Umbilical cord (tissue), 2 donors: ENCODE data around the gene SCAMP2. TPM values are rescaled to one million over a fixed set of nuclear protein-coding genes. Genes with fewer than 3 reads are reported as not detected.

ENCODE experiments used
- DNase-seq: peaks from one replicate; pipeline ENCODE4 v3.0.0-alpha.2; 2015; ENCODE audit warnings: low spot score
- total RNA-seq: library from RNA; depleted of rRNA; stranded (reverse); fragments of >200 nt; gene quantifications from one replicate; pipeline ENCODE4 v1.2.3, GENCODE V29; 2014; ENCODE audit warnings: low replicate concordance; ENCODE audit not compliant: insufficient read depth

Gene SCAMP2
- total RNA-seq, 1 donor from 2014 or later, result 19.0 TPM

GRCh38 chr15:74863239-74864056, 9.7 kb downstream of the SCAMP2 start:
- no peak for DNase-seq

- no peak for DNase-seq
Measured at GRCh38 chr15:74858369-74858740, 14.8 kb downstream of the SCAMP2 start.

GRCh38 chr15:74857671-74858368, 15.3 kb downstream of the SCAMP2 start:
- DNase-seq, result no peak

GRCh38 chr15:74857082-74857655, 16.0 kb downstream of the SCAMP2 start:
- DNase-seq, result no peak

GRCh38 chr15:74856537-74856936, 16.6 kb downstream of the SCAMP2 start:
- no peak for DNase-seq

GRCh38 chr15:74855857-74856256, 17.3 kb downstream of the SCAMP2 start:
- DNase-seq, result no peak

GRCh38 chr15:74854453-74855022, 18.6 kb downstream of the SCAMP2 start:
- no peak for DNase-seq

GRCh38 chr15:74851960-74852359, 21.2 kb downstream of the SCAMP2 start:
- no peak for DNase-seq

- no peak for DNase-seq
Measured at GRCh38 chr15:74850393-74850792, 22.8 kb downstream of the SCAMP2 start.

GRCh38 chr15:74847432-74847831, 25.7 kb downstream of the SCAMP2 start:
- no peak for DNase-seq

GRCh38 chr15:74845581-74845980, 27.6 kb downstream of the SCAMP2 start:
- no peak for DNase-seq

- no peak for DNase-seq
Measured at GRCh38 chr15:74845208-74845568, 28.0 kb downstream of the SCAMP2 start.

GRCh38 chr15:74844319-74845207, 28.6 kb downstream of the SCAMP2 start:
- no peak for DNase-seq

- peak; percentile 29 for DNase-seq
Measured at GRCh38 chr15:74843891-74844299, 29.3 kb downstream of the SCAMP2 start.

- DNase-seq, result no peak
Measured at GRCh38 chr15:74843445-74843828, 29.7 kb downstream of the SCAMP2 start.

- peak; percentile 91 for DNase-seq
Measured at GRCh38 chr15:74842581-74843444, 30.4 kb downstream of the SCAMP2 start, which contains the start of gene ULK3. ULK3 (minus strand) TSS chr15:74843156; CDS start chr15:74843105, 51 bp downstream.

- no peak for DNase-seq
Measured at GRCh38 chr15:74841891-74842373, 31.2 kb downstream of the SCAMP2 start.

- no peak for DNase-seq
Measured at GRCh38 chr15:74840851-74841775, 32.1 kb downstream of the SCAMP2 start.
